KMS-11 (cell line): Measurements from ENCODE around the gene AP4S1.
"Not testable (repeated sequence)": the region's sequence is repeated elsewhere in the genome, so short reads cannot be mapped to it uniquely, and the experiment has no call there.

Experiments
- H2AFZ ChIP-seq: fragments of 200-600 bp; sonication (generic); 2 replicates; pipeline ENCODE4 v1.6.1; 2016; ENCODE audit warnings: antibody characterized with exemption, mixed run types, low read depth
- H3K27ac ChIP-seq: fragments of 200-600 bp; sonication (generic); 2 replicates; pipeline ENCODE4 v1.6.1; 2016; ENCODE audit warnings: mild to moderate bottlenecking, mixed run types
- H3K27me3 ChIP-seq: fragments of 200-600 bp; sonication (generic); 2 replicates; pipeline ENCODE4 v1.6.1; 2017; ENCODE audit warnings: mild to moderate bottlenecking, low read depth, mixed run types, moderate library complexity; ENCODE audit not compliant: insufficient read depth
- H3K36me3 ChIP-seq: fragments of 200-600 bp; sonication (generic); 2 replicates; pipeline ENCODE4 v1.6.1; 2017; ENCODE audit warnings: mild to moderate bottlenecking, mixed run types; ENCODE audit not compliant: insufficient read depth
- H3K4me1 ChIP-seq: fragments of 200-600 bp; sonication (generic); 2 replicates; pipeline ENCODE4 v1.6.1; 2016; ENCODE audit warnings: mild to moderate bottlenecking, low read depth, mixed run types; ENCODE audit not compliant: poor library complexity, severe bottlenecking
- H3K4me2 ChIP-seq: fragments of 200-600 bp; sonication (generic); 2 replicates; pipeline ENCODE4 v1.7.0; 2016; ENCODE audit warnings: mild to moderate bottlenecking, mixed run types
- H3K4me3 ChIP-seq: fragments of 200-600 bp; sonication (generic); IDR thresholded peaks from 2 replicates; pipeline ENCODE4 v1.6.1; 2017; ENCODE audit warnings: low read depth, low read length, mixed read lengths; ENCODE audit not compliant: insufficient read depth
- H3K79me2 ChIP-seq: fragments of 200-600 bp; sonication (generic); 2 replicates; pipeline ENCODE4 v1.6.1; 2016; ENCODE audit warnings: low read depth, mixed run types; ENCODE audit not compliant: insufficient read depth
- H3K9ac ChIP-seq: fragments of 200-600 bp; sonication (generic); 2 replicates; pipeline ENCODE4 v1.6.1; 2016; ENCODE audit warnings: mild to moderate bottlenecking, mixed run types
- H4K20me1 ChIP-seq: fragments of 200-600 bp; sonication (generic); 2 replicates; pipeline ENCODE4 v1.6.1; 2016; ENCODE audit warnings: mild to moderate bottlenecking, mixed run types; ENCODE audit not compliant: insufficient read depth
- TF ChIP-seq, protein P1 (sequence below): fragments of 200-600 bp; sonication (generic); conservative IDR thresholded peaks from 2 replicates; pipeline ENCODE4 v1.6.1; 2017; ENCODE audit warnings: low read depth, mild to moderate bottlenecking, antibody characterized with exemption, low read length, moderate library complexity, mixed read lengths

The AP4S1 gene

GRCh38 chr14:31038521-31039166 lies 13.2 kb downstream of the AP4S1 start:
- H3K27ac ChIP-seq = no peak overlapping the region
- no peak overlapping the region for H3K4me2 ChIP-seq

DNA sequence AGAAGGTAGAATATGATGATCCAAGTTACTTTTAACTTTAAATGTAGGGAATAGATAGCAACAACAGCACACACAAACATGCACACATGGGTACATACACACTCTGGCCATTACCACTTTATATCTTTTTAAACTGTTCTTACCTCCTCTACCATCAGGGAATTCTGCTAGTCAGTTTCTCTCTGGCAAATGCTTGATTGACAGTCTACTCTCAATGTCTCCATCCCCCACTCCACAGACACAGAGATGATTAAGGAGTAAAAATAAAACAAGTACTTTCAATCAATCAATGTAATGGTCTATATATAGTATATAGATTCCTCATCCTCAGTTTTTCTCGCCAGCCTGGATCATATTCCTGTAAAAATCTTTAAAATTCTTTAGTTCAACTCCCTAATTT lies 16.9 kb downstream of the AP4S1 start:
- TF ChIP-seq, protein P1, sequence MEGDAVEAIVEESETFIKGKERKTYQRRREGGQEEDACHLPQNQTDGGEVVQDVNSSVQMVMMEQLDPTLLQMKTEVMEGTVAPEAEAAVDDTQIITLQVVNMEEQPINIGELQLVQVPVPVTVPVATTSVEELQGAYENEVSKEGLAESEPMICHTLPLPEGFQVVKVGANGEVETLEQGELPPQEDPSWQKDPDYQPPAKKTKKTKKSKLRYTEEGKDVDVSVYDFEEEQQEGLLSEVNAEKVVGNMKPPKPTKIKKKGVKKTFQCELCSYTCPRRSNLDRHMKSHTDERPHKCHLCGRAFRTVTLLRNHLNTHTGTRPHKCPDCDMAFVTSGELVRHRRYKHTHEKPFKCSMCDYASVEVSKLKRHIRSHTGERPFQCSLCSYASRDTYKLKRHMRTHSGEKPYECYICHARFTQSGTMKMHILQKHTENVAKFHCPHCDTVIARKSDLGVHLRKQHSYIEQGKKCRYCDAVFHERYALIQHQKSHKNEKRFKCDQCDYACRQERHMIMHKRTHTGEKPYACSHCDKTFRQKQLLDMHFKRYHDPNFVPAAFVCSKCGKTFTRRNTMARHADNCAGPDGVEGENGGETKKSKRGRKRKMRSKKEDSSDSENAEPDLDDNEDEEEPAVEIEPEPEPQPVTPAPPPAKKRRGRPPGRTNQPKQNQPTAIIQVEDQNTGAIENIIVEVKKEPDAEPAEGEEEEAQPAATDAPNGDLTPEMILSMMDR = no peak
- no peak overlapping the region for H3K4me2 ChIP-seq
- H2AFZ ChIP-seq = no peak overlapping the region
- no peak overlapping the region for H3K27ac ChIP-seq
- H3K36me3 ChIP-seq = no peaks in the 10 kb centered on the region
- H3K79me2 ChIP-seq = no peaks in the 10 kb centered on the region
- H3K9ac ChIP-seq = no peak overlapping the region
- peaks cover 8% of the 10 kb centered on the region for H3K4me1 ChIP-seq
- H3K4me3 ChIP-seq = no peak overlapping the region
- H3K27me3 ChIP-seq = no peaks in the 10 kb centered on the region
- no peaks in the 10 kb centered on the region for H4K20me1 ChIP-seq

More at GRCh38 chr14:31038521-31039166, 13.2 kb downstream of the AP4S1 start:
- Histone ChIP-seq H3K4me3 (no peak overlapping the region), H4K20me1 (no peaks in the 10 kb centered on the region), H2AFZ (no peak overlapping the region), H3K79me2 (no peaks in the 10 kb centered on the region), H3K27me3 (no peaks in the 10 kb centered on the region), H3K9ac (no peak overlapping the region), H3K36me3 (no peaks in the 10 kb centered on the region), H3K4me1 (peaks cover 8% of the 10 kb centered on the region)
- TF ChIP-seq, protein P1 = no peak

DNA sequence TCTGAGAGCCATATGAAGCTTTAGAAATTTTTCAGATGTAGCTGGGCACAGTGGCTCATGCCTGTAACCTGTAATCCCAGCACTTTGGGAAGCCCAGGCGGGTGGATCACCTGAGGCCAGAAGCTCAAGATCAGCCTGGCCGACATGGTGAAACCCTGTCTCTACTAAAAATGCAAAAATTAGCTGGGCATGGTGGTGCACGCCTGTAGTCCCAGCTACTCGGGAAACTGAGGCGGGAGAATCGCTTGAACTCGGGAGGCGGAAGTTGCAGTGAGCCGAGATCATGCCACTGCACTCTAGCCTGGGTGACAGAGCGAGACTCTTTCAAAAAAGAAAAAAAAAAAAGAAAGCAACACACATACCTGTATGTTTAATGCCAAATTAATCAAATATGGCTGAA lies 17.4 kb downstream of the AP4S1 start:
- H3K4me3 ChIP-seq, H3K9ac ChIP-seq, H3K36me3 ChIP-seq, H2AFZ ChIP-seq, H3K4me1 ChIP-seq, H3K27me3 ChIP-seq, H4K20me1 ChIP-seq, H3K27ac ChIP-seq, H3K79me2 ChIP-seq, H3K4me2 ChIP-seq: not testable (repeated sequence)

DNA sequence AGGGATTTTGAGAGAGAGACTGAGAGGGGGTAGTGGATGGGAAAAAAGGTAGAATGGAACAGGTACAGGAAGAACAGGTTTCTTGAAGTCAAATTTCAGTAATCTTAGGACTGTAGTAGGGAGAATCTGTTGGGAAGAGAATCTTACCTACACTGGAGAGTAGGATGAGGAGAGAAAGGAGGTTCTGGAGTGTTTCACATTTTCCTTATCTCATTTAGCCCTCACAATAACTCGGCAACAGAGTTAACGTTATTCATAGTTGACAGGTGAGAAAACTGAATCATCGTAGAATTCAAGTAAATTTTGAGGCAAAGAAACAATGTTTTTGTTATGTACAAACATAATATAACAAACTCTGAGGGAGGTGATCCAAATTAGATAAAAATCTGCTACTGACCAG lies 17.9 kb downstream of the AP4S1 start:
- Histone ChIP-seq H3K27ac (no peak overlapping the region), H3K36me3 (no peaks in the 10 kb centered on the region), H3K4me3 (no peak overlapping the region), H3K79me2 (no peaks in the 10 kb centered on the region), H4K20me1 (no peaks in the 10 kb centered on the region), H3K4me1 (peaks cover 5% of the 10 kb centered on the region), H2AFZ (no peak overlapping the region), H3K27me3 (no peaks in the 10 kb centered on the region), H3K4me2 (no peak overlapping the region), H3K9ac (no peak overlapping the region)
- TF ChIP-seq, protein P1 = no peak

DNA sequence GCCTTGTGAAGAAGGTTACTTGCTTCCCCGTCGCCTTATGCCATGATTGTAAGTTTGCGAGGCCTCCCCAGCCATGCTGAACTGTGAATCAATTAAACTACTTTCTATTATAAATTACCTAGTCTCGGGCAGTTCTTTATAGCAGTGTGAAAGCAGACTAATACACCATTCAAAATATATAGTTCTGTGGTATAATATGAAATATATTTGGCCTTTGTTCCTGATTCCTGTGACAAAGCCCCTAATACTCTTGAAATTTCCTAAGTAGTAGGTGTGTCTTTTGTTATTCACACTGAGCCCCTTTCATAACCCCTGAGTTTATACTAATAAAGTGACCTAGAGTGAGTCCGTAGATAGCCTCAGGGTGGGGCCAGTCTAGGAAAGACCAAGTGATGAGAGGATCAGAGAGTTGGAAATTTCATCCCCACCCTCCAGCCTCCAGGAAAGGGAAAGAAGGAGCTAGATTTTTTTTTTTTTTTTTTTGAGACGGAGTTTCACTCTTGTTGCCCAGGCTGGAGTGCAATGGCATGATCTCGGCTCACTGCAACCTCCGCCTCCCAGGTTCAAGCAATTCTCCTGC lies 20.1 kb downstream of the AP4S1 start:
- H4K20me1 ChIP-seq = no peaks in the 10 kb centered on the region
- no peaks in the 10 kb centered on the region for H3K36me3 ChIP-seq
- no peak overlapping the region for H3K9ac ChIP-seq
- H3K27me3 ChIP-seq = no peaks in the 10 kb centered on the region
- H3K4me3 ChIP-seq = no peak overlapping the region
- no peaks in the 10 kb centered on the region for H3K4me1 ChIP-seq
- H3K79me2 ChIP-seq = no peaks in the 10 kb centered on the region
- TF ChIP-seq, protein P1 = no peak
- H3K4me2 ChIP-seq = no peak overlapping the region
- H3K27ac ChIP-seq = no peak overlapping the region
- H2AFZ ChIP-seq = no peak overlapping the region
